SK-N-SH (cell line): ENCODE data around the gene HDLBP. TPM values are rescaled to one million over a fixed set of nuclear protein-coding genes. Genes with fewer than 3 reads are reported as not detected.
A peak's percentile ranks its signal among the peaks of the same experiment; 100 is the strongest.

Experiments
- CTCF ChIA-PET: fragments of 300-600, 350-600 bp; formaldehyde crosslinking; extraction: SDS; loops from one replicate; lab custom pipeline; 2021; lab: Yijun Ruan, JAX
- POLR2A ChIA-PET: fragments of 350-600 bp; sonication (Branson Sonifier 250); formaldehyde crosslinking; extraction: SDS; loops from one replicate; lab custom pipeline; 2020; ENCODE audit warnings: antibody characterized with exemption, inconsistent platforms; lab: Yijun Ruan, JAX
- DNase-seq: peaks from one replicate; pipeline ENCODE4 v3.0.0; 2012
- H2AFZ ChIP-seq: fragments of 200-600 bp; sonication (generic); 2 replicates; pipeline ENCODE4 v1.8.1; 2016; ENCODE audit warnings: antibody characterized with exemption, mild to moderate bottlenecking, low read depth
- H3F3A ChIP-seq: fragments of 200-600 bp; sonication (generic); replicated peaks from 2 replicates; pipeline ENCODE3; 2016; ENCODE audit warnings: antibody characterized with exemption, mild to moderate bottlenecking; ENCODE audit not compliant: insufficient read depth
- H3K27ac ChIP-seq, 2 experiments: fragments of 200-500 bp in 1 of 2; fragments of 200-600 bp in 1 of 2; sonication (Bioruptor generic) in 1 of 2; sonication (generic), shearing (Covaris generic) in 1 of 2; 2 replicates each; pipeline versions ENCODE4 v1.5.1 to v1.6.1; 2014 to 2016; ENCODE audit warnings: low read depth in 2 of 2, inconsistent platforms in 1 of 2, low read length in 1 of 2, mild to moderate bottlenecking in 1 of 2, mixed read lengths in 1 of 2
- H3K27me3 ChIP-seq: fragments of 200-600 bp; sonication (generic), shearing (Covaris generic); 2 replicates; pipeline ENCODE4 v1.6.1; 2016; ENCODE audit warnings: mixed run types; ENCODE audit not compliant: insufficient read depth
- H3K36me3 ChIP-seq, 2 experiments: fragments of 200-500 bp in 1 of 2; fragments of 200-600 bp in 1 of 2; sonication (Bioruptor generic) in 1 of 2; sonication (generic) in 1 of 2; replicated peaks in 1 of 2; 2 replicates each; pipeline versions ENCODE3 to v1.5.1; 2014 to 2016; ENCODE audit warnings: low read length in 1 of 2, mild to moderate bottlenecking in 1 of 2; ENCODE audit not compliant: insufficient read depth in 2 of 2, control insufficient read depth in 1 of 2
- H3K4me1 ChIP-seq, 2 experiments: fragments of 200-500 bp in 1 of 2; fragments of 200-600 bp in 1 of 2; sonication (Bioruptor generic) in 1 of 2; sonication (generic), shearing (Covaris generic) in 1 of 2; 2 replicates each; pipeline versions ENCODE4 v1.5.1 to v1.6.1; 2014 to 2016; ENCODE audit warnings: low read depth in 1 of 2, low read length in 1 of 2, mixed run types in 1 of 2; ENCODE audit not compliant: insufficient read depth in 2 of 2, control insufficient read depth in 1 of 2
- H3K4me2 ChIP-seq: fragments of 200-600 bp; sonication (generic), shearing (Covaris generic); 2 replicates; pipeline ENCODE4 v1.6.1; 2017; ENCODE audit warnings: mixed run types
- H3K4me3 ChIP-seq, 2 experiments: fragments of 200-500 bp in 1 of 2; fragments of 200-600 bp in 1 of 2; sonication (Bioruptor generic) in 1 of 2; sonication (generic), shearing (Covaris generic) in 1 of 2; 2 replicates each; pipeline versions ENCODE4 v1.5.1 to v1.8.1; 2014 to 2016; ENCODE audit warnings: low read depth in 2 of 2, inconsistent platforms in 1 of 2, low read length in 1 of 2, mild to moderate bottlenecking in 1 of 2, mixed read lengths in 1 of 2, moderate library complexity in 1 of 2
- H3K79me2 ChIP-seq: fragments of 200-600 bp; sonication (generic); 2 replicates; pipeline ENCODE4 v1.8.1; 2017; ENCODE audit warnings: mild to moderate bottlenecking; ENCODE audit not compliant: insufficient read depth
- H3K9ac ChIP-seq: fragments of 200-600 bp; sonication (generic); 2 replicates; pipeline ENCODE4 v1.6.1; 2017; ENCODE audit warnings: mixed run types
- H3K9me2 ChIP-seq: fragments of 200-600 bp; sonication (generic); 2 replicates; pipeline ENCODE4 v1.6.1; 2017; ENCODE audit warnings: mixed run types
- H3K9me3 ChIP-seq: fragments of 200-600 bp; sonication (generic); 2 replicates; pipeline ENCODE4 v1.6.1; 2017; ENCODE audit warnings: mixed run types, mild to moderate bottlenecking, moderate library complexity
- H4K20me1 ChIP-seq: fragments of 200-600 bp; sonication (generic); 2 replicates; pipeline ENCODE4 v1.6.1; 2017; ENCODE audit warnings: mild to moderate bottlenecking, mixed run types; ENCODE audit not compliant: insufficient read depth
- ELF1 ChIP-seq: IDR thresholded peaks from 2 replicates; pipeline ENCODE4 v1.4.0; 2012
- EZH2phosphoT487 ChIP-seq: fragments of 200-600 bp; sonication (generic); IDR thresholded peaks from 2 replicates; pipeline ENCODE4 v1.6.1; 2017; ENCODE audit warnings: low read depth, mixed run types, mild to moderate bottlenecking, antibody characterized with exemption, moderate library complexity, borderline replicate concordance
- FOSL2 ChIP-seq: IDR thresholded peaks from 2 replicates; pipeline ENCODE4 v1.4.0; 2012; ENCODE audit warnings: low read depth, mild to moderate bottlenecking, moderate library complexity, borderline replicate concordance
- FOXJ3 ChIP-seq: sonication (generic); formaldehyde crosslinking; IDR thresholded peaks from 2 replicates; pipeline ENCODE4 v1.5.1; 2020; ENCODE audit warnings: mild to moderate bottlenecking, missing genetic modification reagents
- FOXM1 ChIP-seq: IDR thresholded peaks from 2 replicates; pipeline ENCODE4 v1.4.0; 2012; ENCODE audit warnings: low read depth, mild to moderate bottlenecking
- GABPA ChIP-seq: IDR thresholded peaks from 2 replicates; pipeline ENCODE4 v1.4.0; 2012; ENCODE audit warnings: low read depth, mild to moderate bottlenecking
- MXI1 ChIP-seq: IDR thresholded peaks from 2 replicates; pipeline ENCODE4 v1.6.1; 2012; ENCODE audit warnings: mild to moderate bottlenecking, low read depth, low read length, improper control_type of control experiment
- NRF1 ChIP-seq: IDR thresholded peaks from 2 replicates; pipeline ENCODE4 v1.6.1; 2012; ENCODE audit warnings: low read depth, mild to moderate bottlenecking, low read length
- POLR2AphosphoS5 ChIP-seq: IDR thresholded peaks from 2 replicates; pipeline ENCODE4 v1.6.1; 2012; ENCODE audit warnings: low read depth, low read length
- RAD21 ChIP-seq: IDR thresholded peaks from 2 replicates; pipeline ENCODE4 v1.6.1; 2012; ENCODE audit warnings: mild to moderate bottlenecking, low read length
- WGBS: methylation state at CpG from one replicate; pipeline ENCODE4 v1.1.6; 2017; ENCODE audit warnings: low lambda C conversion rate; 5-methylcytosine and 5-hydroxymethylcytosine counted together
- polyA plus RNA-seq, 3 experiments: library from polyadenylated mRNA; depleted of rRNA; stranded (reverse); fragments of >200 nt; gene quantifications; 2 replicates each; pipeline ENCODE4 v1.2.3, GENCODE V29; 2012
- TF ChIP-seq, protein P1 (sequence below): IDR thresholded peaks from 2 replicates; pipeline ENCODE4 v1.6.1; 2012; ENCODE audit warnings: mild to moderate bottlenecking, low read depth, low read length, moderate library complexity
- TF ChIP-seq, protein P2 (sequence below): IDR thresholded peaks from 2 replicates; pipeline ENCODE4; 2012
- TF ChIP-seq, protein P3 (sequence below): fragments of 150-350 bp; IDR thresholded peaks from 2 replicates; pipeline ENCODE4 v1.6.1; 2017; ENCODE audit warnings: antibody characterized with exemption, low read length, low read depth, borderline replicate concordance

HDLBP gene
- polyA plus RNA-seq, 1 of the 3 experiments (the other 2 are of a cell fraction), result 263 TPM

DNA sequence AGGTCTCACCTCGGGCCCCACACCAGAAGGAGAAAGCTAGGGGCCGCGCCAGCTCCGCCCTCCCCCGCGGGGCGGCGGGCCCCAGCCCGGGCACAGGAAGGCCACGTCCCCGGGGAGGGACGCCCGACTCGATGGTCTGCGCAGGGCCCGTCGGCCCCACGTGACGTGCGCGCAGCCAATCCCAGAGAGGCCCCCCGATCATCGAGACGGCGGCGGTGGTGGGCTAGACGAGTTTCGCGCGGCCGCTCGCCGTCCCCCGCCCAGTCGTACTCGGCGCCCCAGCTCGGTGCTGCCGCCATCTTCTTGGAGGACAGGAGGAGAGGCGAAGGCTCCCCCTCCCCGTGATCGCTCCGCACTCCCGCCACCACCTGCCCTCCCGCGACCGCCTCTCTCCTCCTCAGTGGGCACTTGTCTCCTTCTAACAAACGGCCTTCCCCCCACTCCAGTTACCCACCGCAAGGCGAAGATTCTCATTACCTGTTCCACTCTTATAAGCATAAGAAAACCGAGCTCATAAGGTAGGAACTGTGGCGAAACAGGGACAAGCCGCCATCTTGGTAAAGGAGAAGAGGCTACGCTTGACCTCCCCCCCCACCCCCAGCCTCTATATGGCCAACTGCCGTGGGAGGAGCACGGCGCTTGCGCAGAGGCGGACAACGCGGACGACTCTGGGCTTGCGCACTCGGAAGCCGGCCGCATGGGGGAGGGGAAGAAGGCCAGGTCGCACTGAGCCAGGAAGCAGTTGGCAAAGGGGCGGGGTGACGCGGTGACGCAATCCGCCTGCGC lies at the start of gene HDLBP (continued):
- 0 out of 2 replicates have a peak, but pooled peaks have one; percentile 21 for TF ChIP-seq FOXJ3 (CRISPR knock-in tag)
- TF ChIP-seq FOSL2, result no peak
- no peak for TF ChIP-seq EZH2phosphoT487
- TF ChIP-seq, protein P1, sequence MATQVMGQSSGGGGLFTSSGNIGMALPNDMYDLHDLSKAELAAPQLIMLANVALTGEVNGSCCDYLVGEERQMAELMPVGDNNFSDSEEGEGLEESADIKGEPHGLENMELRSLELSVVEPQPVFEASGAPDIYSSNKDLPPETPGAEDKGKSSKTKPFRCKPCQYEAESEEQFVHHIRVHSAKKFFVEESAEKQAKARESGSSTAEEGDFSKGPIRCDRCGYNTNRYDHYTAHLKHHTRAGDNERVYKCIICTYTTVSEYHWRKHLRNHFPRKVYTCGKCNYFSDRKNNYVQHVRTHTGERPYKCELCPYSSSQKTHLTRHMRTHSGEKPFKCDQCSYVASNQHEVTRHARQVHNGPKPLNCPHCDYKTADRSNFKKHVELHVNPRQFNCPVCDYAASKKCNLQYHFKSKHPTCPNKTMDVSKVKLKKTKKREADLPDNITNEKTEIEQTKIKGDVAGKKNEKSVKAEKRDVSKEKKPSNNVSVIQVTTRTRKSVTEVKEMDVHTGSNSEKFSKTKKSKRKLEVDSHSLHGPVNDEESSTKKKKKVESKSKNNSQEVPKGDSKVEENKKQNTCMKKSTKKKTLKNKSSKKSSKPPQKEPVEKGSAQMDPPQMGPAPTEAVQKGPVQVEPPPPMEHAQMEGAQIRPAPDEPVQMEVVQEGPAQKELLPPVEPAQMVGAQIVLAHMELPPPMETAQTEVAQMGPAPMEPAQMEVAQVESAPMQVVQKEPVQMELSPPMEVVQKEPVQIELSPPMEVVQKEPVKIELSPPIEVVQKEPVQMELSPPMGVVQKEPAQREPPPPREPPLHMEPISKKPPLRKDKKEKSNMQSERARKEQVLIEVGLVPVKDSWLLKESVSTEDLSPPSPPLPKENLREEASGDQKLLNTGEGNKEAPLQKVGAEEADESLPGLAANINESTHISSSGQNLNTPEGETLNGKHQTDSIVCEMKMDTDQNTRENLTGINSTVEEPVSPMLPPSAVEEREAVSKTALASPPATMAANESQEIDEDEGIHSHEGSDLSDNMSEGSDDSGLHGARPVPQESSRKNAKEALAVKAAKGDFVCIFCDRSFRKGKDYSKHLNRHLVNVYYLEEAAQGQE, result no peak
- peak; percentile 76 for TF ChIP-seq POLR2AphosphoS5

DNA sequence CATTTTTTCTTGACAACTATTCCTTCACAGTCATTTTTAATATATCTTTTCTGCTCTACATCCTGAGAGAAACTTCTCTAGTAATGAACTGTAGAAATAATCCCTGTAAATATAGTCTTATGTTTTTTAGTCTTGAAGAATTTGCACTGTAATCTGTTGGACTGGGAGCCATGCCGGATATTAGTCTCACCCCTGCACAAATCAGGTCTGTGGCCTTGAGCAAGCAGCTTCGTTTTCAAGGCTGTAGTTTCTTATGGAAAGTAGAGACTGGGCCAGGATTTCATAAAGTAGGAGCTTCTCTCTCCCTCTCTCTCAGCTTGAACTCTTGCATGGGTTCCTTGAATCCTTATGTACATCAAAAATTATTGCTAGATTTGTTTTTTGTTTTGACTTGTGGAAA lies 49.3 kb upstream of the HDLBP start:
- no peaks in the 10 kb centered on the region for H3F3A ChIP-seq
- H3K27ac ChIP-seq, result no peak overlapping the region
- H3K36me3 ChIP-seq, result peaks cover 3 to 6% of the 10 kb centered on the region in 2 experiments
- H3K79me2 ChIP-seq, result peaks cover 95% of the 10 kb centered on the region
- no peaks in the 10 kb centered on the region for H3K9me2 ChIP-seq
- H3K4me1 ChIP-seq, result peaks cover 0 to 6% of the 10 kb centered on the region in 2 experiments; a peak in 2 of 4 replicates
- H3K27me3 ChIP-seq, result no peaks in the 10 kb centered on the region
- ChIA-PET POLR2A (no interaction called here), CTCF (no interaction called here)
- no peak overlapping the region for H3K4me2 ChIP-seq
- no peak overlapping the region for H2AFZ ChIP-seq
- peaks cover 17% of the 10 kb centered on the region for H4K20me1 ChIP-seq
- 95% methylated on average over 2 of the region's 2 CpGs for WGBS
- no peak overlapping the region for H3K4me3 ChIP-seq
- H3K9ac ChIP-seq, result no peak overlapping the region
- no peak for DNase-seq
- H3K9me3 ChIP-seq, result no peaks in the 10 kb centered on the region
- TF ChIP-seq FOXM1, result no peak
- TF ChIP-seq RAD21, result no peak
- no peak for TF ChIP-seq GABPA
- no peak for TF ChIP-seq MXI1
- TF ChIP-seq EZH2phosphoT487, result no peak
- TF ChIP-seq NRF1, result no peak
- TF ChIP-seq, protein P2, sequence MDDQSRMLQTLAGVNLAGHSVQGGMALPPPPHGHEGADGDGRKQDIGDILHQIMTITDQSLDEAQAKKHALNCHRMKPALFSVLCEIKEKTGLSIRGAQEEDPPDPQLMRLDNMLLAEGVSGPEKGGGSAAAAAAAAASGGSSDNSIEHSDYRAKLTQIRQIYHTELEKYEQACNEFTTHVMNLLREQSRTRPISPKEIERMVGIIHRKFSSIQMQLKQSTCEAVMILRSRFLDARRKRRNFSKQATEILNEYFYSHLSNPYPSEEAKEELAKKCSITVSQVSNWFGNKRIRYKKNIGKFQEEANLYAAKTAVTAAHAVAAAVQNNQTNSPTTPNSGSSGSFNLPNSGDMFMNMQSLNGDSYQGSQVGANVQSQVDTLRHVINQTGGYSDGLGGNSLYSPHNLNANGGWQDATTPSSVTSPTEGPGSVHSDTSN, result no peak
- no peak for TF ChIP-seq ELF1
- TF ChIP-seq, protein P3, sequence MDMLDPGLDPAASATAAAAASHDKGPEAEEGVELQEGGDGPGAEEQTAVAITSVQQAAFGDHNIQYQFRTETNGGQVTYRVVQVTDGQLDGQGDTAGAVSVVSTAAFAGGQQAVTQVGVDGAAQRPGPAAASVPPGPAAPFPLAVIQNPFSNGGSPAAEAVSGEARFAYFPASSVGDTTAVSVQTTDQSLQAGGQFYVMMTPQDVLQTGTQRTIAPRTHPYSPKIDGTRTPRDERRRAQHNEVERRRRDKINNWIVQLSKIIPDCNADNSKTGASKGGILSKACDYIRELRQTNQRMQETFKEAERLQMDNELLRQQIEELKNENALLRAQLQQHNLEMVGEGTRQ, result no peak
